Right lobe of liver (tissue), 4 donors: Measurements from ENCODE around the gene PDE4DIP.
"Not testable (repeated sequence)": the region's sequence is repeated elsewhere in the genome, so short reads cannot be mapped to it uniquely, and the experiment has no call there.

Experiments used
- POLR2A ChIP-seq: fragments of 450-650 bp; IDR thresholded peaks from one replicate; pipeline ENCODE4 v1.6.1; 2017; ENCODE audit warnings: antibody characterized with exemption, mild to moderate bottlenecking
- TF ChIP-seq, protein P1 (sequence below), 4 donors: fragments of 200-600 bp in 3 of 4; fragments of 450-650 bp in 1 of 4; IDR thresholded peaks; one replicate each; pipeline versions ENCODE4 v1.5.1 to v1.8.0; 2016 to 2022; ENCODE audit warnings: antibody characterized with exemption in 4 of 4, mild to moderate bottlenecking in 2 of 4
- donor health status: DM: no; HTN: no; CAD: no.
- donor health status: DM: no; HTN: no; CAD: no.
- donor health status: DM: no; HTN: yes; CAD: no.

- TF ChIP-seq, protein P1, sequence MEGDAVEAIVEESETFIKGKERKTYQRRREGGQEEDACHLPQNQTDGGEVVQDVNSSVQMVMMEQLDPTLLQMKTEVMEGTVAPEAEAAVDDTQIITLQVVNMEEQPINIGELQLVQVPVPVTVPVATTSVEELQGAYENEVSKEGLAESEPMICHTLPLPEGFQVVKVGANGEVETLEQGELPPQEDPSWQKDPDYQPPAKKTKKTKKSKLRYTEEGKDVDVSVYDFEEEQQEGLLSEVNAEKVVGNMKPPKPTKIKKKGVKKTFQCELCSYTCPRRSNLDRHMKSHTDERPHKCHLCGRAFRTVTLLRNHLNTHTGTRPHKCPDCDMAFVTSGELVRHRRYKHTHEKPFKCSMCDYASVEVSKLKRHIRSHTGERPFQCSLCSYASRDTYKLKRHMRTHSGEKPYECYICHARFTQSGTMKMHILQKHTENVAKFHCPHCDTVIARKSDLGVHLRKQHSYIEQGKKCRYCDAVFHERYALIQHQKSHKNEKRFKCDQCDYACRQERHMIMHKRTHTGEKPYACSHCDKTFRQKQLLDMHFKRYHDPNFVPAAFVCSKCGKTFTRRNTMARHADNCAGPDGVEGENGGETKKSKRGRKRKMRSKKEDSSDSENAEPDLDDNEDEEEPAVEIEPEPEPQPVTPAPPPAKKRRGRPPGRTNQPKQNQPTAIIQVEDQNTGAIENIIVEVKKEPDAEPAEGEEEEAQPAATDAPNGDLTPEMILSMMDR (IDR thresholded peaks at IDR 0.05), result not testable (repeated sequence)
- not testable (repeated sequence) for TF ChIP-seq POLR2A
Measured at GRCh38 chr1:148901953-148902341, 57.7 kb downstream of the PDE4DIP start.
